T-cell (primary cell): ENCODE measurements around the gene STING1. TPM values are rescaled to one million over a fixed set of nuclear protein-coding genes. Genes with fewer than 3 reads are reported as not detected.

Experiments
- ATAC-seq, 4 experiments: fragments of 200-7000 bp in 3 of 4; fragments of 150-1000 bp in 1 of 4; cut with Tn5 transposase; replicated peaks in 1 of 4; 1 replicate in 3 of 4; 2 replicates in 1 of 4; pipeline ENCODE4 v1.10.0; 2021; ENCODE audit warnings: moderate library complexity in 3 of 4, mild to moderate bottlenecking in 2 of 4, moderate number of reproducible peaks in 1 of 4
- CTCF ChIA-PET, 2 donors: fragments of 300-600 bp; sonication (Branson Sonifier 250); formaldehyde crosslinking; loops; one replicate each; lab custom pipeline; 2022; ENCODE audit warnings: antibody characterized with exemption in 2 of 2; lab: Charles Lee
- POLR2A ChIA-PET, 2 donors: fragments of 300-600 bp; sonication (Branson Sonifier 250); formaldehyde crosslinking; loops; one replicate each; lab custom pipeline; 2022; ENCODE audit warnings: antibody characterized with exemption in 2 of 2; lab: Charles Lee
- DNase-seq, 35 experiments: peaks; one replicate each; pipeline versions ENCODE4 v3.0.0 to v3.0.0-alpha.2; 2013 to 2023
- H3K27ac ChIP-seq: one replicate; pipeline ENCODE4 v1.5.1; 2013; ENCODE audit warnings: low read length
- H3K27me3 ChIP-seq, 2 experiments: replicated peaks in 1 of 2; 1 replicate in 1 of 2; 2 replicates in 1 of 2; pipeline versions ENCODE4 v1.6.1 to v1.7.0; 2013; ENCODE audit warnings: low read length in 1 of 2, mixed read lengths in 1 of 2; ENCODE audit not compliant: control insufficient read depth in 2 of 2, insufficient read depth in 2 of 2; ENCODE audit errors: extremely low read depth in 1 of 2
- H3K36me3 ChIP-seq, 2 donors: 1 replicate in 1 of 2; 2 replicates in 1 of 2; pipeline versions ENCODE4 v1.6.1 to v1.7.0; 2013; ENCODE audit warnings: low read length in 1 of 2; ENCODE audit not compliant: control insufficient read depth in 2 of 2, insufficient read depth in 1 of 2; ENCODE audit errors: extremely low read depth in 1 of 2
- H3K4me1 ChIP-seq, 2 experiments: 1 replicate in 1 of 2; 2 replicates in 1 of 2; pipeline versions ENCODE4 v1.6.1 to v1.7.0; 2013; ENCODE audit warnings: low read length in 2 of 2, mixed read lengths in 1 of 2; ENCODE audit not compliant: insufficient read depth in 2 of 2, control insufficient read depth in 1 of 2; ENCODE audit errors: extremely low read depth in 1 of 2
- H3K4me3 ChIP-seq, 2 donors: 1 replicate in 1 of 2; 2 replicates in 1 of 2; pipeline versions ENCODE4 v1.5.1 to v1.7.0; 2013; ENCODE audit warnings: mild to moderate bottlenecking in 2 of 2, low read length in 1 of 2, moderate library complexity in 1 of 2; ENCODE audit not compliant: control insufficient read depth in 1 of 2; ENCODE audit errors: extremely low read depth in 1 of 2
- H3K9me3 ChIP-seq: 2 replicates; pipeline ENCODE4 v1.7.0; 2013
- H3K27ac Mint-ChIP-seq, 2 donors: one replicate each; pipeline ENCODE4 v1.8.0; 2020 to 2021; ENCODE audit warnings: mild to moderate bottlenecking in 2 of 2, mixed read lengths in 2 of 2
- H3K27me3 Mint-ChIP-seq, 2 donors: one replicate each; pipeline ENCODE4 v1.8.0; 2021 to 2022; ENCODE audit warnings: mixed read lengths in 2 of 2
- H3K36me3 Mint-ChIP-seq: one replicate; pipeline ENCODE4 v1.8.0; 2021; ENCODE audit warnings: mixed read lengths
- H3K4me1 Mint-ChIP-seq, 3 donors: one replicate each; pipeline ENCODE4 v1.8.0; 2020 to 2022; ENCODE audit warnings: mixed read lengths in 3 of 3, mild to moderate bottlenecking in 1 of 3
- H3K4me3 Mint-ChIP-seq, 3 donors: one replicate each; pipeline ENCODE4 v1.8.0; 2020 to 2022; ENCODE audit warnings: mild to moderate bottlenecking in 3 of 3, mixed read lengths in 3 of 3, moderate library complexity in 3 of 3
- H3K9me3 Mint-ChIP-seq, 3 donors: one replicate each; pipeline ENCODE4 v1.8.0; 2020 to 2022; ENCODE audit warnings: mixed read lengths in 3 of 3
- WGBS: methylation state at CpG from one replicate; pipeline ENCODE4 v1.1.5; 2013; ENCODE audit warnings: missing lambda C conversion rate; ENCODE audit not compliant: insufficient coverage; 5-methylcytosine and 5-hydroxymethylcytosine counted together
- total RNA-seq, 35 experiments: library from RNA in 6 of 35; stranded (reverse) in 6 of 35; fragments of 120-200 nt in 1 of 35; gene quantifications; one replicate each; pipeline versions ENCODE4 v1.2.1 to v1.2.4 and lab custom pipeline; 2013 to 2026

STING1 gene
- total RNA-seq, 5 donors from 2014 or later (not counting 1 experiment from before 2014, with no cell fraction given) = 102 to 181 (median 138) TPM

DNA sequence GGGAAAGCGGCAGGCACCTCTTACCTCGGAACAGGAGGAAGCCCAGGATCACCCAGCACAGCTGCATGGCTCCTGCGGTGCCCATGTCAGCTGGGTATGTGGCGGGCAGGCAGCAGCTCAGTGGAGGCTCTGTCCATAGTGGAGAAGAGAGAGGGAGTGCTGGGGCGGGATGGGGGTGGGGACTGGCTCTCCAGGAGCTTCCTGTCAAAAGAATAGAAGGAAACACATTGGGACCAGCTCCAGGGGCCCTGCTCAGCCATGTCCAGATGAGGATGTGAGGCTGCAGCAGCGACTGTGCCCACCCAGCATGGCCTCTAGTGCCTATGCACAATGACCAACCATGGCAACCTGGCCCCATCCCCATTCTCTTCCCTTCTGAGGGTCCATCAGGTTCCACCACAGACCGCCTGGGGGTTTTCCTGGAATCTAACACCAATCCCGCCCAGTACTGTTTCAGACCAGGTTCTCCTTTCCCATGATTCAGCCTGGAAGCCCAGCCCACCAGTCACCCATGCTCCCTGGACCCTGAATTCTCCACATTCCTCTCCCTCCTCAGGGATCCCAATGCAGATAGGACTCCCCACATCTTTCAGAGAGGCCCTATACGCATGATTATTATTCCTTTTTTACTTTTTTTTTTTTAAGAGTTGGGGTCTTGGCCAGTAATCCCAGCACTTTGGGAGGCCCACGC lies 19.8 kb downstream of the STING1 start, which contains the start of gene ECSCR:
ECSCR (minus strand) TSS at position 158 of the 691 bp plus-strand sequence; CDS start at position 85, 73 bp downstream.
- H3K36me3 ChIP-seq = no peaks in the 10 kb centered on the region
- Mint-ChIP-seq H3K4me1 (peaks cover 23 to 36% (median 32%) of the 10 kb centered on the region in 3 donors), H3K27me3 (no peaks in the 10 kb centered on the region), H3K9me3 (no peaks in the 10 kb centered on the region), H3K36me3 (no peaks in the 10 kb centered on the region), H3K27ac (peak within 1 kb of the TSS in 1 of 2 donors; percentile 15), H3K4me3 (no peak within 1 kb of the TSS)
- DNase-seq (no peak), ATAC-seq (no peak)
- CTCF ChIA-PET = no interaction called here
- no peak within 1 kb of the TSS for H3K27ac ChIP-seq
- H3K9me3 ChIP-seq = no peaks in the 10 kb centered on the region
- H3K27me3 ChIP-seq = no peaks in the 10 kb centered on the region
- H3K4me3 ChIP-seq = no peak within 1 kb of the TSS
- peaks cover 24 to 41% of the 10 kb centered on the region in 2 experiments for H3K4me1 ChIP-seq
- POLR2A ChIA-PET = interaction anchor here in 1 of 2 donors (0.5 kb wide), 1 partner anchor 12 kb away, joined by 4 read pairs; no protein-coding TSS in a partner anchor
- 99% methylated on average over 7 of the region's 10 CpGs for WGBS

DNA sequence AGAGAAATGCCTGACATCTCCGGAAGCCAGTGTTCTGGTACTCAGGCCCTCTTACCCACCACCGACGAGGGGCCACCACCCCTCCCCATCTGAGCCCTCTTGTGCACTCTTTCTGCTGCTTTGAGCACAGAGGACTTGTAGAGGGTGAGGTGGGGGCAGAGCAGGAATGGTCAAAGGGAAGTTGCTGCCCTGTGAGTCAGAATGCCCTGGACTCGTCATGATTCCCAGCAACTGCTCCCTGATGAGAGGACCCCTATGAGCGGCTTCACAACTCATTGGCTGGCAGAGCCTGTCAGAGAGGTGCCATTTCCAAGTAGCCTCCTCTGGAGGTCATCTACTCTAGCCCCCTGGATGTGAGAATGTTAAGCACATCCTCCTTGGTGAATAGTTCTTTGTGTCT lies 20.9 kb downstream of the STING1 start:
- H3K4me1 Mint-ChIP-seq = peaks cover 34 to 45% (median 42%) of the 10 kb centered on the region in 3 donors
- H3K4me3 Mint-ChIP-seq = no peak overlapping the region
- H3K9me3 ChIP-seq = no peaks in the 10 kb centered on the region
- ATAC-seq = no peak
- 82% methylated on average over 2 of the region's 5 CpGs for WGBS
- no peaks in the 10 kb centered on the region for H3K36me3 Mint-ChIP-seq
- H3K36me3 ChIP-seq = no peaks in the 10 kb centered on the region
- ChIA-PET POLR2A (no interaction called here), CTCF (no interaction called here)
- peak overlapping the region in 1 of 2 donors; percentile 15 for H3K27ac Mint-ChIP-seq
- H3K9me3 Mint-ChIP-seq = no peaks in the 10 kb centered on the region
- DNase-seq = no peak
- H3K27me3 Mint-ChIP-seq = no peaks in the 10 kb centered on the region
- no peak overlapping the region for H3K27ac ChIP-seq
- no peaks in the 10 kb centered on the region for H3K27me3 ChIP-seq
- peaks cover 29 to 51% of the 10 kb centered on the region in 2 experiments for H3K4me1 ChIP-seq
- no peak overlapping the region for H3K4me3 ChIP-seq

DNA sequence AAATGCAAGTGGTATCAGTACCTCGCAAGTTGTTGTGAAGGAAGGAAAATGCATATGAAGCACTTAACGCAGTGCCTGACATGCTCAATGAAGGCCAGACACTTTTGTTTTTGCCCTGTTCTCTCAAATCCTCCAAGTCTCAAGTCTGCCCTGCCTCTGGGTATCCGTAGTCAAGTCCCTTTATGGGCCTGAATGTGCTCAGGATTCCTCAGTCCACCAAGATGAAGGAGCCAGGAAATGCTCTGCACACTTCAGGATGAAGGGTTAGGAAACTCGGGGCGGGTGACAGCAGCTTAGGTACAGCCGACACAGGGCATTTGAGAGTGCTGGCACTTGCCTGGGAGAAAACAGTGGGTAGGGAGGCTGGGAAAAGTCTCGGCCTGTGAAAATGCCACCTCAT lies 21.4 kb downstream of the STING1 start:
- H3K9me3 Mint-ChIP-seq = no peaks in the 10 kb centered on the region

DNA sequence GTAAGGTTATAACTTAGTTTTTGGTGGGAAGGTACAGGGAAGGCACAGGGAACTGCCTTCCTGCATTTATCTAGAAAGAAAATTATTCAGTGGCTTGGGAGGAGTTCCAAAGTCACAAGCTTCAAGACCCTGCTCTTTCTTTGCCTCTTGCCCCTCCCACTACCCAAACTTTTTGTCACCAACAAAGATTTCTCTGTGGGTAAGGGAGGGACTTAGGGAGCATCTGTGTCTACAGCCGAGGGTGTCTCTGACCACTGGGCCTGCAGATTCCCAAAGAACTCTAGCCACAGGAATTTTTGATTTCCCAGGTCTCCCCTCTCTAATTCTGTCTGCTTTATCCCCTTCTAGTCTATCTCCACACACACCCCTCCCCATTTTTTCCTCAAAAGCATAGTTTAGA lies 22.1 kb downstream of the STING1 start:
- Histone ChIP-seq H3K4me1 (peaks cover 29 to 58% of the 10 kb centered on the region in 2 experiments), H3K9me3 (no peaks in the 10 kb centered on the region), H3K27me3 (no peaks in the 10 kb centered on the region), H3K4me3 (no peak overlapping the region), H3K27ac (no peak overlapping the region), H3K36me3 (no peaks in the 10 kb centered on the region)
- ChIA-PET CTCF (interaction anchor here in 1 of 2 donors (0.7 kb wide), 1 partner anchor 21 kb away, joined by 6 read pairs; no protein-coding TSS in a partner anchor), POLR2A (interaction anchor here in 1 of 2 donors (0.7 kb wide), 1 partner anchor 885 kb away, joined by 3 read pairs; no protein-coding TSS in a partner anchor)
- Mint-ChIP-seq H3K27ac (peak overlapping the region; percentile 58 to 59), H3K4me1 (peaks cover 43 to 53% (median 49%) of the 10 kb centered on the region in 3 donors), H3K4me3 (no peak overlapping the region), H3K9me3 (no peaks in the 10 kb centered on the region), H3K36me3 (no peaks in the 10 kb centered on the region), H3K27me3 (no peaks in the 10 kb centered on the region)
- ATAC-seq = no peak
- no CpG with 5 or more reads among the region's 1 CpG for WGBS
- no peak for DNase-seq

More for the DNA sequence above, 21.4 kb downstream of the STING1 start:
- WGBS = 80% methylated on average over 4 of the region's 7 CpGs
- no peak overlapping the region for H3K4me3 Mint-ChIP-seq
- peaks cover 29 to 56% of the 10 kb centered on the region in 2 experiments for H3K4me1 ChIP-seq
- H3K9me3 ChIP-seq = no peaks in the 10 kb centered on the region
- H3K27me3 Mint-ChIP-seq = no peaks in the 10 kb centered on the region
- no peak overlapping the region for H3K27ac ChIP-seq
- CTCF ChIA-PET = no interaction called here
- ATAC-seq (no peak), DNase-seq (no peak)
- H3K36me3 Mint-ChIP-seq = no peaks in the 10 kb centered on the region
- H3K36me3 ChIP-seq = no peaks in the 10 kb centered on the region
- H3K27ac Mint-ChIP-seq = peak overlapping the region; percentile 58 to 59
- H3K27me3 ChIP-seq = no peaks in the 10 kb centered on the region
- POLR2A ChIA-PET = no interaction called here
- no peak overlapping the region for H3K4me3 ChIP-seq
- peaks cover 39 to 51% (median 48%) of the 10 kb centered on the region in 3 donors for H3K4me1 Mint-ChIP-seq

DNA sequence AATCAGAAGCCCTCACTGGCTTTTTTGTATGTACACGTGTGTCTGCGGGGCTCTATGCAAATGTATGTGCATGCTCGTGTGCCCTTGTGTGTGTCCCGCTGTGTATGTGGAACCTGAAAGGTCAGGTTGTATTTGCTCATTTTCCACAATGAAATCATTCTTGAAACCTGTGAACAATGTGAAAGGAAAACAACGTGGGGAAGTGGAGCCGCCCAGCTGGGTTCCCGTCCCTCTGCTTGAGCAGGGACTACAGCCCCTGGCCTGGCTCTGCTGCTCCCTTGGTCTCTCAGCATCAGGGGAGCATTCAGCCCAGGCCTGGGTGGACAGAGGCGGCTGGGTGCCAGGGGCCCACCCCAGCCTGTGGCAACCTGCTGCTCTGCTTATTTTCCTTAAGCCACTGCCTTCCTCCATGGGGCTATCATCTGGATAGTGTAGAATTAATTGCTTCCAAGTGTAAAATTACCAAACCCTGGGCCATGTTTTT lies 23.1 kb downstream of the STING1 start:
- no peaks in the 10 kb centered on the region for H3K9me3 ChIP-seq
- no peaks in the 10 kb centered on the region for H3K36me3 ChIP-seq
- H3K4me3 ChIP-seq = no peak overlapping the region
- peak overlapping the region in 2 of 3 donors; percentile 34 to 39 for H3K4me3 Mint-ChIP-seq
- ATAC-seq (peak in 1 of 4 experiments; percentile 1), DNase-seq (no peak)
- peaks cover 29 to 61% of the 10 kb centered on the region in 2 experiments for H3K4me1 ChIP-seq
- H3K27me3 Mint-ChIP-seq = no peaks in the 10 kb centered on the region
- no peaks in the 10 kb centered on the region for H3K36me3 Mint-ChIP-seq
- no peaks in the 10 kb centered on the region for H3K27me3 ChIP-seq
- CTCF ChIA-PET = no interaction called here
- WGBS = 30% methylated on average over 7 of the region's 8 CpGs
- POLR2A ChIA-PET = no interaction called here
- peak overlapping the region; percentile 93 to 96 for H3K27ac Mint-ChIP-seq
- peaks cover 53 to 62% (median 55%) of the 10 kb centered on the region in 3 donors for H3K4me1 Mint-ChIP-seq
- peak overlapping the region; percentile 75 for H3K27ac ChIP-seq
- no peaks in the 10 kb centered on the region for H3K9me3 Mint-ChIP-seq

DNA sequence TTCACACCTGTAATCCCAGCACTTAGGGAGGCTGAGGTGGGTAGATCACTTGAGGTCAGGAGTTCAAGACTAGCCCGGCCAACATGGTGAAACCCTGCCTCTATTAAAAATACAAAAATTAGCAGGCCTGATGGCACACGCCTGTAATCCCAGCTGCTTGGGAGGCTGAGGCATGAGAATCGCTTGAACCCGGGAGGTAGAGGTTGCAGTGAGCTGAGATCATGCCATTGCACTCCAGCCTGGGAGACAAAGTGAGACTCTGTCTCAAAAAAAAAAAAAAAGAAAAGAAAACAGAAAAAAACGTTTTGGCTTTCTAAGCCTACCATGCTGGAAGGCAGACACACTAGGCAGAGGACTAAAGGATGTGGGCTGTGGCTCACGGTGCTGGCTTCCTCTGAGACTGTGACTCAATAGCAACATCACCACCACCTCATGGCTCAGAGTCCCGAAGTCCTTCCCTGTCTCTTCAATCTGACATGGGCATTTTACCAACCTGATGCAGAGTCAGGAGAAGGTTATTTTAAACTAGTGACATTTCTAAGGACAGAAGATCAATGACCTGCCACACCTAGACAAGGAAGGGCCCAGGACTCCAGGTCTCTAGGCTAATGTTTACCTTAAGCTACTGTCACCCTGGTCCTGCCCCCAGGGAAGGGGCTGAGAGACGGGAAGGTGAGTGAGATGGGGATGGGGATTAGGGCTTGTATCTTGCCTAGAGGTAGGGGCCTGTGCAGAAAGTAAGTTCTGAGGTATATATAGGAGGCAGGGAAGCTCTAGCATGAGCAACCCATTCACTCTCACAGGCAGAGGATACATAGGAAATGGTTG lies 23.8 kb downstream of the STING1 start:
- Mint-ChIP-seq H3K4me3 (peak overlapping the region; percentile 21 to 45 (median 34)), H3K4me1 (peaks cover 60 to 69% (median 61%) of the 10 kb centered on the region in 3 donors), H3K9me3 (no peaks in the 10 kb centered on the region), H3K36me3 (no peaks in the 10 kb centered on the region), H3K27me3 (no peaks in the 10 kb centered on the region), H3K27ac (peak overlapping the region; percentile 93 to 96)
- H3K4me1 ChIP-seq = peaks cover 35 to 68% of the 10 kb centered on the region in 2 experiments
- H3K9me3 ChIP-seq = no peaks in the 10 kb centered on the region
- peak overlapping the region; percentile 75 for H3K27ac ChIP-seq
- no peaks in the 10 kb centered on the region for H3K36me3 ChIP-seq
- peak; percentile 40 to 92 (median 77) for DNase-seq
- ATAC-seq = peak; percentile 99 to 100 (median 99)
- 13% methylated on average over 3 of the region's 8 CpGs for WGBS
- no peaks in the 10 kb centered on the region for H3K27me3 ChIP-seq
- POLR2A ChIA-PET = interaction anchor here (0.6 to 0.9 kb wide), 3 partner anchors 20 to 291 kb away, joined by 5 to 9 read pairs (median 6); no protein-coding TSS in a partner anchor
- CTCF ChIA-PET = interaction anchor here (0.5 to 1.1 kb wide), 7 partner anchors 11 to 372 kb away, joined by 3 to 5 read pairs (median 4); partner anchors contain the start of gene DNAJC18 (in 1 of the 2)
- H3K4me3 ChIP-seq = no peak overlapping the region
